GM21515 (cell line): ENCODE measurements around the gene BCKDK.
A peak's percentile ranks its signal among the peaks of the same experiment; 100 is the strongest.

Source experiments
- ATAC-seq: cut with Tn5 transposase; IDR thresholded peaks from one replicate; pipeline ENCODE4 v1.9.1; 2021; ENCODE audit not compliant: unreplicated experiment

Gene BCKDK

GRCh38 chr16:31108035-31108793, at the start of gene BCKDK:
Gene BCKDK, plus strand, starts transcription at chr16:31108386. Its CDS starts 838 bp downstream, at chr16:31109224.
- peak; percentile 75 for ATAC-seq

DNA sequence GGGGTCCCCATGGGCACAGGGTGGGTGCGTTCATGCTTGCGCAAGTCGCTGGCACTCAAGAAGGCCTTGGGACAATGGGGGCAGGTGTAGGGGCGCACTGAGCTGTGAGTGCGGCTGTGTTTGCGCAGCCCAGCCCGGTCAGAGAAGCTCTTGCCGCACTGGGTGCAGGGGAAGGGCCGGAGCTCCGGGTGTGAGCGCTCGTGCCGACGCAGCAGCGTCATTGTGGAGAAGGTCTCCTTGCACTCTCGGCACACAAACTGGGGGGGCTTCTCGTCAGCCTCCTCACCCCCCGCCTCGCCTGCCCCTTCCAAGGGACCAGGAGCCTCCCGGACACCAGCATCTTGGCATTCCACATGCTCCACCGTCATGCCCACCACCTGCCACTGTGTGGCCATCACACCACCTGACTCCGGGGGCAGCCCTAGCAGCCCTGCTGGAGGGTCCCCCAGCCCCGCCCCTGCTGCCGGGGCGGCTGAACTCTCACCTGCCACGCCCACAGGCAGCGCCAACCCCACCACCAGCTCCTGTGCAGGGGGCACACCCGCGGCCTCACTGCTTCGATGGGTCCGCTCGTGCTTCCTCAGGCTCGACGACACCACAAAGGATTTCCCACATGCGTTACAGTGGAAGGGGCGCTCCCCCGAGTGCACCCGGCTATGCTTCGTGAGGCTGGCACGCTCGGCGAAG, 46.9 kb upstream of the BCKDK start:
- no peak for ATAC-seq

DNA sequence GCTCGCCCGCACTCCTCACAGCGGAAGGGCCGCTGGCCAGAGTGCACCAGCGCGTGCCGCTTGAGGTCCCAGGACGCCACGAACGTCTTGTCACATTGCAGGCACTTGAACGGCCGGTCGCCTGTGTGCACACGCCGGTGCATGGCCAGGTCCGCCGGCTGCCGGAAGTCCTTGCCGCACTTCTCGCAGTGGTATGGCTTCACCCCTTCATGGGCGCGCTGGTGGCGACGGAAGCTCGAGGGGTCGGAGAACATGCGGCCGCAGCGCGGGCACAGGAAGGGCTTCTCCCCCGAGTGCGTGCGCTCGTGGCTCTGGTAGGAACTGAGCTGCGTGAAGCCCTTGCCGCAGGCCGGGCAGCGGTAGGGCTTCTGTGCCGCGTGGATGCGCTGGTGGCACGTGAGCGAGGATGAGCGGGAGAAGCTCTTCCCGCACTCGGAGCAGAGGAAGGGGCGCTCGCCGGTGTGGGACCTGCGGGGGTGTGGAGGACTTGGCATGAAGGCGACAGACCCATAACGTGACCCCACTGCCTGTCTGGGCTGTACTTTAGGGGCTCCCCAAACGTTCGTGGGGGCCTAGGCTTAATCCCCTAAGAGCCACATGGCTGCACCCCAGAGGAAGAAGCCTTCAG, 46.3 kb upstream of the BCKDK start:
- ATAC-seq = no peak

DNA sequence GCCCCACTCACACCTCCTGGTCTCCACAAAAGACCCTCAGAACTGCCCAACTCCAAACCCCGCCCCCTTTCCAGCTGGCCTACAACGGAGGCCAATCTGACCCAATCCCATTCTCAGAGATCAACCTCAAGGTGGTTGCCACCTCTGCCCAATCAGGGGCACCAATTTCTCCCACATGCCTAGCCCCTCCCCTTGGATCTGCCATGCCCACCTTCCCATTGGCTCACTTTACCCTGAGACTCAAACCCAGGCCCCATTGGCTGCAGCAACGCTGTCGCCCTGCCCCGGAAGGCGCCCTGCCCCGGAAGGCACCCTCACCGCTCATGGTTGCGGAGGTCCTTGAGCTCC, 44.7 kb upstream of the BCKDK start:
- no peak for ATAC-seq

DNA sequence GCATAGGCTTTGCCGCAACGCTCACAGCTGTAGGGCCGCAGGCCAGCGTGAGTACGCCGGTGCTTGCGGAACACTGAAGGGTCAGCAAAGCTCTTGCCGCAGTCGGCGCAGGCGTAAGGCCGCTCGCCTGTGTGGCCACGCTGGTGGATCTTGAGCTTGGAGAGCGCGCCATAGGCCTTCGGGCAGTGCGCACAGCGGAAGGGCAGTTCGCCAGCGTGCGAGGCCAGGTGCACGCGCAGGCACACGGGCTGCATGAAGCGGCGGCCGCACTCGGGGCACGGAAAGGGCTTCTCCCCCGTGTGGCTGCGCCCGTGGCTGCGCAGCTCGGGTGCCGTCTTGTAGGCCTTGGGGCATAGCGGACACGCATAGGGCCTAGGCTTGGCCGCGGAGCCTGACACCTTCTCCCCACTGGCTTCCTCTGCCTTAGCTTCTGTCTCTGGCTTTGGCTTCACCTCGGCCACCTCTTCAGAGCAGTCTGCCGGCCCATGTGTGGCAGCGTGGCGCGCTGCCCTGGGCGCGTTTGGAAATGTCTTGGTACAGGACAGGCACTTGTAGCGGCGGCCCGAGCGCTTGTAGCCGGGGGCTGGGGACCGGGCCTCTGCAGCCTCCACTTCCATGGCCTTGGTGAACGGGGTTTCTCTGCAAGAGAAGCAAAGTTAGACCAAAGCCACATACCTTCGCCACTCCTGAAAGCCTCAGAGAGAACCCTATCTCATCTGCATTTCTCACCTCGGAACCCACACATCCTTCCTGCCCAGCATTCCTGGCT, 44.2 kb upstream of the BCKDK start:
- no peak for ATAC-seq

DNA sequence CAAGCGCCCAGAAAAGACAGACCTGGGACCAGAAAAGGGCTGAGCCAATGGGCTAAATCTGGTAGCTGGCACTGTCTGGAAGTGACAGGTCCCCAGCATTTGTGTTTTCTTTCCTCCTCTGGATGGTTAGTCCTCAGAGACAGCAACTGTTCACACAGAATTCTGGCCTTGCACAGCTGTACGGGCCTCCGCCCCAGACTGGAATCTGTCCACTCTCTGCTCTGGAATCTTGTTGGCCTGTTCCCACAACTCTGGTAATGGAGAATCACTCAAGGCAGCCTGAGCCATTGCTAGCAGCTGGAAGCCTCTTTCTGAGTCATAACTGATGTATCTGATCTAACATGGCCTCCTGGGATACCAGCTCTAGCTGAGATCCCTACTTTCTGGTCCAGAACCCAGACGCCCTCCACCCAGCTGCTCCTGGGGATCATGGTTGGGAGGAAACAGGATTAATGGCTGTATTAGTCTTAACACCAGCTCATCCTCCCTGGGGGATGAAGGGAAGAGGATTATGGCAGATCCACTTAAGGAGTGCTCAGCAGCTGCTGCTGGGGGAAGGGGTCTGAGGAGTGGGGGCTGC, 43.2 kb upstream of the BCKDK start:
- no peak for ATAC-seq

DNA sequence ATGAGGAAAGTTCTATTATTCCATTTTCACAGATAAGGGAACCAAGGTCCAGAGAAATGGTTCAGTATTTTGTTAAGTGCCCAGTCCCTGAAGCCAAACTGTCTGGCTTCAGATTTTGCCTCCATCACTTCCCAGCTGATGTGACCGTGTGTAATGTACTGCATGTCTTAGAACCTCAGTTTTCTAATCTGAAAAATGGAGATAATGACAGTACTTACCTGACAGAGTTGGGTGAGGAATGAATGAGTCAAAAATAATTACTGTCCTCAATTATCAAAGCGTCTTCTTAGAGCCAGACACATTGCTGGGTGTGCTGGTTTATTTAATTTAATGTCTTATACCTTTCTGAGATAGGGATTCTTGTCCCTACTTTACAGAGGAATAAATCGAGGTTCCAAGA, 40.8 kb upstream of the BCKDK start:
- no peak for ATAC-seq

DNA sequence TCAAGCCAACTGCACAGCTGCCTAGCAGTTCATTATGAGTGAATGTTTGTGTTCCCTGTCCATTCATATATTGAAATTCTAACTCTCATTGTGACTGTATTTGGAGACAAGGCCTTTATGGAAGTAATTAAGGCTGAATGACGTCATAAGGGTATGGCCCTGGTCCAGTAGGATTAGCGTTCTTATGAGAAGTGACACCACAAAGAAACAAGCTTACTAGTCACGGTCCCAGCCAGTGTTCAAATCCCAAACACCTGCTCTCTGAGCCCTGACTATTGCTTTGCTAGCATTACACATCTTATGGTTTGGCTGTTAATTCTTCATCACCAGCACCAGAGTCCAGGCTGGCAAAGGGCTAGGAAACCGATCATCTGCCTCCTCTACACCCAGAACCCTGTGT, 36.3 kb upstream of the BCKDK start:
- ATAC-seq = no peak

GRCh38 chr16:31072540-31073141, 35.5 kb upstream of the BCKDK start:
- peak; percentile 3 for ATAC-seq

- peak; percentile 48 for ATAC-seq
Observed at GRCh38 chr16:31073142-31073969, 34.8 kb upstream of the BCKDK start.

DNA sequence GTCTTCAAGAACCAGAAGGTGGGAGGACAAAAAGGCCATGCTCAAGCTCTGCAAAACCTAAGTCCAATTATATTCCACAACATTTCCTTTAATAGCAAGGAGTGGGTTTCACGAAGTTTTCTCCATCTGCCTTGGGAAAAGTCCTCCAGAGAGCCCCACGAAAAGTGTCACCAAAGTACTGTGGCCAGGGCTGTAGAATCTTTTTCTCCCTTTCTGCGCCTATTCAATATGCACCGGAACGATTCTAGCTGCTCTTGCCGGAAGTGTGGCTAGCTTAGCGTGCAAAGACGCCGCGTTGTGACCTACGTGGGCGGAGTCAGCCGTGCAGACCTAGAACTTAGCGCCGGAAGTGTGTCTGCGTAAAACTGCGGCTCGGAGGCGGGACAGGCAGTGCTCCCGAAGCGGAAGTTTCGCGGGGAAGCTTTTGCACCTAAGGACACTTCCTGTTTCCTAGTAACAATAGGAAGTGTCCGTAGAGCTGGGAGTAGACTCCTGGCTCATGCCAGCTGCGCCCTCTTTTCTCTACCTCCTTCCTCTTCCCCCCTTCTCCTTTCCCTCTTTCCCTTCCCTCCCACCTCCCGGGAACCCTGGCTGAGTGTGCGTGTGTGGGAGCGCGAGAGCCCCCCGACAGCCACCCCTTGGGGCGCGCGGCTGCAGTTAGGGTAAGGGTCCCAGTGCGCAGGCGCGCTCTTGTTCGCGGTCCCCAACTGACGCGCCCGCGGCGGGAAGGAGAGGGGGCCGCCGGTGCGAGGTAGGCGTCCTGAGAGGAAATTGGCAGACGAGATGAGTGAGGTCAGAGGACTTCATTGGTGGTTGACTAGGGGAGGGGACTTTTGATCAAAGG, 34.0 kb upstream of the BCKDK start, which contains the start of the genes ZNF646 and ZNF668:
Gene ZNF646, plus strand, starts transcription at position 453 of the 844 bp plus-strand sequence. CDS start 1,903 bp downstream, outside the sequence.
Gene ZNF668, minus strand, starts transcription at position 271 of the 844 bp plus-strand sequence. CDS start 9,781 bp downstream, outside the sequence.
- ATAC-seq = peak; percentile 68

DNA sequence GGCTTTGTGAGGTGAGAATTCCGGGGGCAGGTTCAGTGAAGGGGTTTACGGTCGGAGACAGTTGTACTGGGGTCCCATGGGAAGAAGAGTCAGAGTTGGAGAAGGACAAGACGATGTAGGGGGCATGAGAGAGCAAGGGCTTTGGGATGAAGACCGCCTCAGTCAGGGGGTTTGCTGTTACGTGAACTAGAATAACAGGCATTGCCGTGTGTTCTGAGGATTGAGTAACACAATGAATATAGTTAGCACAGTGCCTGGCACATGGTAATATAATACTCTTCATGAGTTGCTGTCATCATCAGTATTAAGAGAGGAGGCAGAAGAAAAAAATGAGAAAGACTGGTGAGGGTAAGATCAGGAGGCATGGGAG, 33.4 kb upstream of the BCKDK start:
- ATAC-seq = no peak

GRCh38 chr16:31076319-31076718, 31.9 kb upstream of the BCKDK start:
- no peak for ATAC-seq

- no peak for ATAC-seq
Observed at GRCh38 chr16:31077024-31077423, 31.2 kb upstream of the BCKDK start.

- ATAC-seq = no peak
Observed at GRCh38 chr16:31077592-31078396, 30.4 kb upstream of the BCKDK start.

DNA sequence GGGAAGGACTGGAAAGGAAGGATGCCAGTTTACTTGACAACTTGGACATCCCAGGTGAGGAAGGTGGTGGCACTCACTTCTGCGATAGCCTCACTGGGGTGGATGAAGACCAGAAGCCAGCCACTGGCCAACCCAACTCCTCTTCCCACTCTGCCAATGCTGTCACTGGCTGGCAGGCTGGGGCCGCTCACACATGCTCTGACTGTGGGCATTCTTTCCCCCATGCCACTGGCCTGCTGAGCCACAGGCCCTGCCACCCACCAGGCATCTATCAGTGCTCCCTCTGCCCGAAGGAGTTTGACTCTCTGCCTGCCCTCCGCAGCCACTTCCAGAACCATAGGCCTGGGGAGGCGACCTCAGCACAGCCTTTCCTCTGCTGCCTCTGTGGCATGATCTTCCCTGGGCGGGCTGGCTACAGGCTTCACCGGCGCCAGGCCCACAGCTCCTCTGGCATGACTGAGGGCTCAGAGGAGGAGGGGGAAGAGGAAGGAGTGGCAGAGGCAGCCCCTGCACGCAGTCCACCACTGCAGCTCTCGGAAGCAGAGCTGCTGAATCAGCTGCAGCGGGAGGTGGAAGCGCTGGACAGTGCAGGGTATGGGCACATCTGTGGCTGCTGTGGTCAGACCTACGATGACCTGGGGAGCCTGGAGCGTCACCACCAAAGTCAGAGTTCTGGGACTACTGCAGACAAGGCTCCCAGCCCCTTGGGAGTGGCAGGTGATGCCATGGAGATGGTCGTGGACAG, 29.4 kb upstream of the BCKDK start:
- ATAC-seq = no peak

- ATAC-seq = no peak
Observed at GRCh38 chr16:31079342-31079944, 28.7 kb upstream of the BCKDK start.
